CD4-positive, CD25-positive, alpha-beta regulatory T cell (primary cell): ENCODE measurements around the gene PTF1A. TPM values are rescaled to one million over a fixed set of nuclear protein-coding genes. Genes with fewer than 3 reads are reported as not detected.

Experiments
- ATAC-seq, 2 donors: fragments of 150-1000 bp; cut with Tn5 transposase; one replicate each; pipeline ENCODE4 v1.10.0; 2021; ENCODE audit warnings: low read depth in 2 of 2, moderate number of reproducible peaks in 2 of 2, moderate library complexity in 1 of 2
- DNase-seq, 3 donors: peaks; one replicate each; pipeline versions ENCODE4 v3.0.0 to v3.0.0-alpha.2; 2012 to 2022; ENCODE audit warnings: mixed read lengths in 1 of 3
- H3K27ac ChIP-seq: one replicate; pipeline ENCODE4 v1.7.0; 2013; ENCODE audit warnings: mild to moderate bottlenecking, low read length; ENCODE audit not compliant: insufficient read depth, poor library complexity, severe bottlenecking
- H3K27me3 ChIP-seq: one replicate; pipeline ENCODE4 v1.7.0; 2013; ENCODE audit warnings: low read length; ENCODE audit not compliant: control insufficient read depth, insufficient read depth
- H3K36me3 ChIP-seq: one replicate; pipeline ENCODE4 v1.7.0; 2013; ENCODE audit warnings: mild to moderate bottlenecking, low read length, moderate library complexity; ENCODE audit not compliant: control insufficient read depth, insufficient read depth
- H3K4me1 ChIP-seq: 2 replicates; pipeline ENCODE4 v1.7.0; 2013; ENCODE audit warnings: mild to moderate bottlenecking, low read length; ENCODE audit not compliant: insufficient read depth, control insufficient read depth, poor library complexity, severe bottlenecking
- H3K4me3 ChIP-seq: one replicate; pipeline ENCODE4 v1.7.0; 2013; ENCODE audit warnings: low read depth, mild to moderate bottlenecking, low read length, moderate library complexity
- H3K9me3 ChIP-seq, 2 experiments: 1 replicate in 1 of 2; 2 replicates in 1 of 2; pipeline ENCODE4 v1.7.0; 2013; ENCODE audit warnings: low read length in 2 of 2, mild to moderate bottlenecking in 1 of 2, moderate library complexity in 1 of 2; ENCODE audit not compliant: control insufficient read depth in 2 of 2
- H3K27ac Mint-ChIP-seq, 3 donors: one replicate each; pipeline ENCODE4 v1.8.0; 2020 to 2022; ENCODE audit warnings: mild to moderate bottlenecking in 3 of 3, mixed read lengths in 3 of 3, moderate library complexity in 2 of 3
- H3K27me3 Mint-ChIP-seq: one replicate; pipeline ENCODE4 v1.8.0; 2022; ENCODE audit warnings: mild to moderate bottlenecking, mixed read lengths
- H3K36me3 Mint-ChIP-seq: one replicate; pipeline ENCODE4 v1.8.0; 2020; ENCODE audit warnings: mixed read lengths
- H3K4me1 Mint-ChIP-seq, 4 donors: one replicate each; pipeline ENCODE4 v1.8.0; 2020 to 2022; ENCODE audit warnings: mixed read lengths in 4 of 4, mild to moderate bottlenecking in 1 of 4
- H3K4me3 Mint-ChIP-seq, 4 donors: one replicate each; pipeline ENCODE4 v1.8.0; 2020 to 2022; ENCODE audit warnings: mild to moderate bottlenecking in 4 of 4, mixed read lengths in 4 of 4, moderate library complexity in 3 of 4
- H3K9me3 Mint-ChIP-seq, 7 donors: one replicate each; pipeline ENCODE4 v1.8.0; 2020 to 2022; ENCODE audit warnings: mixed read lengths in 7 of 7, mild to moderate bottlenecking in 3 of 7, moderate library complexity in 2 of 7
- polyA plus RNA-seq, 4 donors: library from polyadenylated mRNA; unstranded; fragments of 300-500 nt; fragmentation: Illumina TruSeq; gene quantifications; one replicate each; pipeline ENCODE4 v1.2.3, GENCODE V29; 2021
- total RNA-seq: library from RNA; stranded (reverse); gene quantifications from one replicate; pipeline ENCODE4 v1.2.3, GENCODE V29; 2022

PTF1A gene
- total and polyA plus RNA-seq, 5 donors from 2014 or later: not detected

DNA sequence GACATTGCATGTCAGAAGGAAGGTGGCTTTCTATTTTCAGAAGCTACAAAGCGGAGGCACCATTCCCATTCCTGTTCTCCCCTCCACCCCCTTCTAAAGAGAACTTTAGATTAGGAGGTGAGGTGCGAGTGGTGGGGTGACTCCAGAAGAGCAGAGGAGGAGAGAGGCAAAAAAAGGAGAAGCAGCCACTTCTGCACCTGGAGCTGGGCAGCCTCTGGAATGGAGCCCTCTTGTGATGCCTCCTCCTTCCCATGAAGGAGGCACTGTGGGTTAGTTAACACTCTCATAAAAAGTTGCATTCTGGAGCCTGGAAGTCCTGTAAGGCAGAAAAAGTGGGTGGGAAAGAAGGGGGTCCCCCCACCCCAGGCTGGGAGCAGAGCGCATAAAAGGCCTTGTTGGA is 4.8 kb downstream of the PTF1A start:
- Mint-ChIP-seq H3K27me3 (peaks cover 79% of the 10 kb centered on the region), H3K4me3 (no peak overlapping the region), H3K36me3 (no peaks in the 10 kb centered on the region), H3K27ac (no peak overlapping the region), H3K4me1 (peaks cover 0 to 19% (median 9%) of the 10 kb centered on the region in 4 donors), H3K9me3 (peaks cover 0 to 2% (median 0%) of the 10 kb centered on the region in 7 donors)
- Histone ChIP-seq H3K27me3 (peaks cover 31% of the 10 kb centered on the region), H3K4me1 (no peaks in the 10 kb centered on the region), H3K4me3 (no peak overlapping the region), H3K36me3 (no peaks in the 10 kb centered on the region), H3K9me3 (no peaks in the 10 kb centered on the region), H3K27ac (no peak overlapping the region)
- DNase-seq (no peak), ATAC-seq (no peak)

DNA sequence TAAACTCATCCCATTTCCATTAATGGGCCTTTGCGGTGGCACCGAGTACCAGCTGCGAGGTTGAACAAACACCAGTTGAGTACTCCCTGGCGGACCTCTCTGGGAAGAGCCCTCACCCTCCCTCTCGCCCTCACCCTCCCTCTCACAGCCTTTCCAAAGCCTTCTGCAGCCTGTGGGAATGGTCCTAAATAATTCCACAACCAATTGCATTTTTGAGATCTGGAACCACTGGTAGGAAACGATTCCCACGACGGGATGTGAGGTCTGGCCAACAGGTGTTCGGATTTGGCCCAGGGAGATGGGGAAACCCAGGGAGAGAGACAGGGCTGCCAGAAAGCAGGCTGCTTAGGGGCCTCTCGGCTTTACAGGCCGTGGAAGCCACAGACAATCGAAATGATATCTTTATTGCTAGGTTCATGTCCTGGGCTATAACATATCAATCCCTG is 5.3 kb downstream of the PTF1A start:
- H3K4me1 Mint-ChIP-seq: peaks cover 0 to 19% (median 9%) of the 10 kb centered on the region in 4 donors
- ATAC-seq (no peak), DNase-seq (no peak)
- H3K27ac Mint-ChIP-seq: no peak overlapping the region
- peaks cover 82% of the 10 kb centered on the region for H3K27me3 Mint-ChIP-seq
- Histone ChIP-seq H3K4me3 (no peak overlapping the region), H3K4me1 (no peaks in the 10 kb centered on the region), H3K27ac (no peak overlapping the region), H3K9me3 (no peaks in the 10 kb centered on the region), H3K27me3 (peaks cover 31% of the 10 kb centered on the region), H3K36me3 (no peaks in the 10 kb centered on the region)
- H3K36me3 Mint-ChIP-seq: no peaks in the 10 kb centered on the region
- H3K9me3 Mint-ChIP-seq: peaks cover 0 to 2% (median 0%) of the 10 kb centered on the region in 7 donors
- no peak overlapping the region for H3K4me3 Mint-ChIP-seq

DNA sequence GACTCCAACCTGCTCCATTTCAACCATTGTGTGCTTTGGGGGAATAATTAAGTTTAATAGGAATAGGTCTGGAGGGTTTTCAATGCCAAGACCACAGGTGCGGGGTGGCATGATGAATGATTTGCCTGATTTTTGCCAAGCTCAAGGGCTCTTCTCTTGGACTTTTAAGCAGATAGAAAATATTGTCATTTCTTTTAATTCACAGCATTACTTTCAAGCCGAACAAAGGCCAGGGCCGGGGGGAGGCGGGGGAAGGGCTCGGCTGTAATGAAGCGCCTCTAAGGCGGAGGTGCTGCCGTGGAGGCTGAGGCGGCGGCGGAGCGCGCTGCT is 6.5 kb downstream of the PTF1A start:
- Mint-ChIP-seq H3K27me3 (peaks cover 86% of the 10 kb centered on the region), H3K4me1 (peaks cover 0 to 18% (median 9%) of the 10 kb centered on the region in 4 donors), H3K27ac (no peak overlapping the region), H3K4me3 (peak overlapping the region in 1 of 4 donors; percentile 21), H3K9me3 (peaks cover 0 to 2% (median 0%) of the 10 kb centered on the region in 7 donors), H3K36me3 (no peaks in the 10 kb centered on the region)
- H3K4me3 ChIP-seq: no peak overlapping the region
- H3K27ac ChIP-seq: no peak overlapping the region
- ATAC-seq: no peak
- H3K4me1 ChIP-seq: no peaks in the 10 kb centered on the region
- no peaks in the 10 kb centered on the region for H3K9me3 ChIP-seq
- no peaks in the 10 kb centered on the region for H3K36me3 ChIP-seq
- peaks cover 42% of the 10 kb centered on the region for H3K27me3 ChIP-seq
- no peak for DNase-seq

DNA sequence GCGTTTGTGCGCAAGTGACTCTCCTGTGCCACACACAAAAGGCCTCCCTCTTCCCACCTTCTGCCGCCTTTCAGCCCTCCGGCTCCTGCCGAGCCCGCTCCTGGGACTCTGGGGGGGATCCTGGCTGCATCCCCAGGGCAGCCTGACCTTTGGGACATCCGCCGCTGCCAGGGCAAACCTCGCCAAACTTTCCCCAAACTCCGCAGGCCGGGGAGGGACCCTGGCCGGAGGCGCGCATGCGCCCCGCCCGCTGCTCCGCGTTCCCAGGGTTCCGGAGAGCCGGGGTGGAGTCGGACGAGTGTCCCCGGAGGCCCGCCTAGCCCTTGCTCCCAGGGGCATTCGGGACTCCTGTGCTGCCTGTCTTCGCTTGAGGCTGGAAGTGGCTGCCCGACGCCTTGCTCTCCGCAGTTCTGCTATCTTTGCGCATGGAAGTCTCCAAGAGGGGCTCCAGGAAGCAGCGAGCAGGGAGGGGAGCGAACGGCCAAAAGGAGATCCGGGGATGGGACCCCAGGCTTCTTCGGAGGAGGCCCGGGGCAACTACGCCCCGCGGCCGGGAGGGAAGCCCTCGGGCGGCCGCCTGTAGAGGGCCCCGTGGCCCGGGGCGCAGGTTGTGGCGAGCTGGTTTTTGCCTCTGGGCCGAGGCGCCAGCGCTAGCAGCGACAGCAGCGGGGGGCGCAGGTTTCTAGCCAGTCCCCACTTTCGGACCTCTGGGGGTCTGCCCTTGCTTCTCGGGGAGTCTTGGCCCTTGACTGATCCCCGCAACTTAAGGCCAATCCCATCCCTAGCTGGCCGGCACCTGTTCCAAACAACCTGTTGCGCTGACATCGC is 7.0 kb downstream of the PTF1A start:
- DNase-seq (no peak), ATAC-seq (no peak)
- Histone ChIP-seq H3K4me3 (no peak overlapping the region), H3K36me3 (no peaks in the 10 kb centered on the region), H3K27ac (no peak overlapping the region), H3K9me3 (no peaks in the 10 kb centered on the region), H3K4me1 (no peaks in the 10 kb centered on the region), H3K27me3 (peaks cover 41% of the 10 kb centered on the region)
- no peak overlapping the region for H3K27ac Mint-ChIP-seq
- peaks cover 0 to 3% (median 0%) of the 10 kb centered on the region in 7 donors for H3K9me3 Mint-ChIP-seq
- peaks cover 86% of the 10 kb centered on the region for H3K27me3 Mint-ChIP-seq
- H3K4me1 Mint-ChIP-seq: peaks cover 0 to 16% (median 8%) of the 10 kb centered on the region in 4 donors
- no peak overlapping the region for H3K4me3 Mint-ChIP-seq
- H3K36me3 Mint-ChIP-seq: no peaks in the 10 kb centered on the region

DNA sequence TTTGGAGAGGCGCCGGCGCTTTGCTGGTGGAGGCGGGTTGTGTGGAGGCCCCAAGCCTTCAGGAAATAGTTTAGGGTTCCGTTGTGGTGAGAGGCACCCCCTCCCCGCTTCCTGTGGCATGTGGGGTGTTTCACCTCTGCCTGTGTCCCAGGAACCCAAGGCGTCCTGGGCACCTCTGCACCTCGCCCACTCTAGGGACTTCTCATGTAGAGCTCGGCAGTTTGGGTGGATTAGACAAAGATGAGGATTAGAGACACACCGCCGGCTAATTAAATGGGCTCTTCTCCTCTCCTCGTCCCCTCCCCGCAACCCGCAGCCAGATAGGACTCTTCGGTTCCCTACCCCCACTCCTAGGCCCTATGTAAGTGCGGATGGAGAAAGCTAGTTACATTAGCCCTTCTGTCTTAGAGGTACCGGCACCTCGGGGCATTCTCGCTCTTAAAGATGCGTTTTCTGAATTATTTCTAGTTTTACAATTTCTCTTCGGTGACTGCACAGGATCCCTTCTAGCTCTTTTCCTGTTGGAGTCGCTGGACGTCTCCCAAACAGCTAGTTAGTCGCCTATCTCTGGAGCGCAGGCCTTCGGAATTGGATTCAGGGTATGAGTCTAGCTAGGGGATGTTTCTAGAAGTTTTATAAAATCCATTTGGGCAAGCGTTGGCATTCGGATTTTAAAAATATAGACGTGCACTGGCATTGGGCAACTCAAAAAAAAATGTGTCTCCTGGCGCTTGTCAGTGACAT is 7.8 kb downstream of the PTF1A start:
- H3K4me3 Mint-ChIP-seq: no peak overlapping the region
- H3K27me3 ChIP-seq: peaks cover 40% of the 10 kb centered on the region

DNA sequence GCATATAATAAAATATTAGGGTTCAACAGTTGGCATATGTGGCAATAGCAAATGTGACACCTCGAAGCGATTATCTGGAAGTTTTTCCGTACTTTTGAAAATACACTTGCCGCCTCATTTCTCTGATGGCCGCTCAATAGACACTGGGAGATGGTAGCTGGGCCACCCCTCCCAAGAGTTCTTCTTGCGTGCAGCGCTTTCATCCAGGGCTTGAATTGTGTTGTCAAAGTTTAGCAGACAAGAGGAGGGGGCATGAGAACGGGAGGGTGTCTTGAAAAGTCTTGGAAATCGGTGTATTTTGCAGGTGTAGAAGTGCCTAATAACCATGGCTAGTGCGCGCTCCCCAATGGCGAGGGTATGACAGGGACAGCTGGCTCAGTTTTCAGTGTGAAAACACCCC is 8.5 kb downstream of the PTF1A start:
- no peak overlapping the region for H3K4me3 ChIP-seq
- Mint-ChIP-seq H3K27me3 (peaks cover 88% of the 10 kb centered on the region), H3K4me1 (peaks cover 0 to 13% (median 6%) of the 10 kb centered on the region in 4 donors), H3K4me3 (no peak overlapping the region), H3K36me3 (no peaks in the 10 kb centered on the region), H3K27ac (no peak overlapping the region), H3K9me3 (peaks cover 0 to 3% (median 0%) of the 10 kb centered on the region in 7 donors)
- ATAC-seq (no peak), DNase-seq (no peak)
- no peaks in the 10 kb centered on the region for H3K36me3 ChIP-seq
- H3K27me3 ChIP-seq: peaks cover 42% of the 10 kb centered on the region
- no peaks in the 10 kb centered on the region for H3K9me3 ChIP-seq
- no peak overlapping the region for H3K27ac ChIP-seq
- no peaks in the 10 kb centered on the region for H3K4me1 ChIP-seq

More for the DNA sequence above, 7.8 kb downstream of the PTF1A start:
- Histone ChIP-seq H3K27ac (no peak overlapping the region), H3K36me3 (no peaks in the 10 kb centered on the region), H3K4me1 (no peaks in the 10 kb centered on the region), H3K4me3 (no peak overlapping the region), H3K9me3 (no peaks in the 10 kb centered on the region)
- ATAC-seq (no peak), DNase-seq (peak in 1 of 3 donors; percentile 16)
- no peak overlapping the region for H3K27ac Mint-ChIP-seq
- peaks cover 0 to 3% (median 0%) of the 10 kb centered on the region in 7 donors for H3K9me3 Mint-ChIP-seq
- peaks cover 0 to 16% (median 8%) of the 10 kb centered on the region in 4 donors for H3K4me1 Mint-ChIP-seq
- H3K27me3 Mint-ChIP-seq: peaks cover 89% of the 10 kb centered on the region
- H3K36me3 Mint-ChIP-seq: no peaks in the 10 kb centered on the region

DNA sequence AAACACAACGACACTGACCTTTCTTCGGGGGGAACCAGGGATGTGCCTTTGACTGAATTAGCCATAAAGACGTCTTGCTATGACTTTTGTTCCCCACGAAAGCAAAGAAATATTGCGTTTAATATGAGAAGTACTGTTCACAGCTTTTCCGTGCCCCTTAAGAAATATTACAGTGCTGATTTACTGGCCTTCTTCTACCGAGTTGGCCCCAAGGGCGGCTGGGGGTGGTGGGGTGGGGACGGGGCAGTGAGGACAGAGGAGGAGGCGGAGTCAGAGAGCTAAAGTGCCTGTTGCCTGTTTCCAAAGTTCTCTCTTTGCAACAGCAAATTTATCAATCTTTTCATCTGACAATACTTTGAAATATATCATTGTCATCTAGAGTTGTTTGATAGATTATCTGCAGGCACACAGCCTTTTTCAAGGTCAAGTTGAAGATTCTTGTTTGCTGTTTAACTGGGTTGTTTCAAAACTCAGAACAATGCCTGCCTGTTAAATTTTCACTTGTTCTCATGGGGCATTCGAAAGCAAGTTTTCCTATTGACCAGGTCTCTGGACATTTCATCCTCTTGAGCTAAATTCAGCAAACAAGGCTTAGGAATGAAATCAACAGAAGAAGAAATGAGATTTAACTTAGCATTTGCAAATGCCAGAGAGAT is 9.0 kb downstream of the PTF1A start:
- Histone ChIP-seq H3K9me3 (no peaks in the 10 kb centered on the region), H3K27me3 (peaks cover 41% of the 10 kb centered on the region), H3K4me3 (no peak overlapping the region), H3K36me3 (no peaks in the 10 kb centered on the region), H3K4me1 (no peaks in the 10 kb centered on the region), H3K27ac (no peak overlapping the region)
- H3K4me1 Mint-ChIP-seq: peaks cover 0 to 12% (median 6%) of the 10 kb centered on the region in 4 donors
- no peaks in the 10 kb centered on the region for H3K36me3 Mint-ChIP-seq
- no peak for ATAC-seq
- peaks cover 83% of the 10 kb centered on the region for H3K27me3 Mint-ChIP-seq
- peaks cover 0 to 1% (median 0%) of the 10 kb centered on the region in 7 donors for H3K9me3 Mint-ChIP-seq
- no peak for DNase-seq
- no peak overlapping the region for H3K27ac Mint-ChIP-seq
- H3K4me3 Mint-ChIP-seq: no peak overlapping the region
